ENCODE measurements around the gene ZNF362. TPM values are rescaled to one million over a fixed set of nuclear protein-coding genes. Genes with fewer than 3 reads are reported as not detected.

Gene ZNF362
- total RNA-seq, 1 donor: 14.5 TPM

GRCh38 chr1:33266766-33267165, 10.5 kb downstream of the ZNF362 start:
- no peak for TF ChIP-seq CTCF (IDR thresholded peaks at IDR 0.05; ENCODE audit: insufficient read depth, low read length)
- no peak for DNase-seq (ENCODE audit: low read depth)
- no peak overlapping the region for H3K4me3 ChIP-seq (ENCODE audit: low read depth, low read length)

- DNase-seq (ENCODE audit: low read depth): no peak
- no peak overlapping the region for H3K4me3 ChIP-seq (ENCODE audit: low read depth, low read length)
- TF ChIP-seq CTCF (IDR thresholded peaks at IDR 0.05; ENCODE audit: insufficient read depth, low read length): no peak
Measured at GRCh38 chr1:33267468-33268205, 11.3 kb downstream of the ZNF362 start.

- no peak for TF ChIP-seq CTCF (IDR thresholded peaks at IDR 0.05; ENCODE audit: insufficient read depth, low read length)
- DNase-seq (ENCODE audit: low read depth): no peak
- no peak overlapping the region for H3K4me3 ChIP-seq (ENCODE audit: low read depth, low read length)
Measured at GRCh38 chr1:33268457-33268856, 12.2 kb downstream of the ZNF362 start.

GRCh38 chr1:33268927-33269610, 12.8 kb downstream of the ZNF362 start:
- peak; percentile 68 for DNase-seq (ENCODE audit: low read depth)
- TF ChIP-seq CTCF (IDR thresholded peaks at IDR 0.05; ENCODE audit: insufficient read depth, low read length): no peak
- no peak overlapping the region for H3K4me3 ChIP-seq (ENCODE audit: low read depth, low read length)

GRCh38 chr1:33269621-33270020, 13.3 kb downstream of the ZNF362 start:
- no peak for DNase-seq (ENCODE audit: low read depth)
- TF ChIP-seq CTCF (IDR thresholded peaks at IDR 0.05; ENCODE audit: insufficient read depth, low read length): no peak
- no peak overlapping the region for H3K4me3 ChIP-seq (ENCODE audit: low read depth, low read length)

GRCh38 chr1:33270379-33270778, 14.1 kb downstream of the ZNF362 start:
- DNase-seq (ENCODE audit: low read depth): no peak
- H3K4me3 ChIP-seq (ENCODE audit: low read depth, low read length): no peak overlapping the region
- no peak for TF ChIP-seq CTCF (IDR thresholded peaks at IDR 0.05; ENCODE audit: insufficient read depth, low read length)

Measured in fibroblast of the aortic adventitia (primary cell).